H9 (cell line): Measurements from ENCODE around the gene STARD3. TPM values are rescaled to one million over a fixed set of nuclear protein-coding genes. Genes with fewer than 3 reads are reported as not detected.

ENCODE experiments used
- DNase-seq: peaks from one replicate; pipeline ENCODE4 v3.0.0-alpha.2; 2017
- H2AFZ ChIP-seq: one replicate; pipeline ENCODE4 v1.6.1; 2013; ENCODE audit warnings: mild to moderate bottlenecking, low read length, control low read depth, moderate library complexity
- H2AK5ac ChIP-seq: 2 replicates; pipeline ENCODE4 v1.6.1; 2013; ENCODE audit warnings: low read length, control low read depth, mixed read lengths; ENCODE audit not compliant: insufficient read length
- H2BK120ac ChIP-seq: one replicate; pipeline ENCODE4 v1.6.1; 2013; ENCODE audit warnings: low read depth, mild to moderate bottlenecking, low read length, control low read depth, inconsistent platforms; ENCODE audit not compliant: poor library complexity, severe bottlenecking
- H2BK12ac ChIP-seq: 2 replicates; pipeline ENCODE4 v1.6.1; 2013; ENCODE audit warnings: low read length, control low read depth, mixed read lengths, low read depth; ENCODE audit not compliant: insufficient read length
- H2BK15ac ChIP-seq: 2 replicates; pipeline ENCODE4 v1.6.1; 2013; ENCODE audit warnings: low read depth, low read length, control low read depth
- H2BK20ac ChIP-seq: one replicate; pipeline ENCODE4 v1.6.1; 2013; ENCODE audit warnings: low read depth, mild to moderate bottlenecking, low read length, control low read depth, inconsistent platforms; ENCODE audit not compliant: poor library complexity, severe bottlenecking
- H2BK5ac ChIP-seq: 2 replicates; pipeline ENCODE4 v1.6.1; 2013; ENCODE audit warnings: low read length, control low read depth, mixed read lengths; ENCODE audit not compliant: insufficient read length
- H3K14ac ChIP-seq: 2 replicates; pipeline ENCODE4 v1.6.1; 2013; ENCODE audit warnings: low read length, control low read depth; ENCODE audit not compliant: insufficient read depth
- H3K18ac ChIP-seq: 2 replicates; pipeline ENCODE4 v1.6.1; 2013; ENCODE audit warnings: low read depth, mild to moderate bottlenecking, mixed read lengths, low read length, control low read depth; ENCODE audit not compliant: insufficient read length
- H3K23ac ChIP-seq: 2 replicates; pipeline ENCODE4 v1.6.1; 2013; ENCODE audit warnings: low read length, control low read depth, mixed read lengths, low read depth; ENCODE audit not compliant: insufficient read length
- H3K23me2 ChIP-seq: 2 replicates; pipeline ENCODE4 v1.6.1; 2013; ENCODE audit warnings: low read depth, mild to moderate bottlenecking, mixed read lengths, low read length, control low read depth; ENCODE audit not compliant: insufficient read length, poor library complexity, severe bottlenecking
- H3K27ac ChIP-seq: 2 replicates; pipeline ENCODE4 v1.5.1; 2013; ENCODE audit warnings: low read length, control low read depth, mixed read lengths, low read depth; ENCODE audit not compliant: insufficient read length
- H3K27me3 ChIP-seq: 2 replicates; pipeline ENCODE4 v1.6.1; 2013; ENCODE audit warnings: low read length, control low read depth, inconsistent platforms; ENCODE audit not compliant: insufficient read depth
- H3K4ac ChIP-seq: 2 replicates; pipeline ENCODE4 v1.6.1; 2013; ENCODE audit warnings: low read depth, mild to moderate bottlenecking, control low read depth, inconsistent platforms, low read length, moderate library complexity
- H3K4me1 ChIP-seq: 2 replicates; pipeline ENCODE4 v1.6.1; 2013; ENCODE audit warnings: low read length, control low read depth, inconsistent platforms; ENCODE audit not compliant: insufficient read depth
- H3K4me2 ChIP-seq: 2 replicates; pipeline ENCODE4 v1.6.1; 2013; ENCODE audit warnings: low read length, control low read depth, mixed read lengths; ENCODE audit not compliant: insufficient read length, insufficient read depth
- H3K56ac ChIP-seq: 2 replicates; pipeline ENCODE4 v1.6.1; 2013; ENCODE audit warnings: low read depth, mild to moderate bottlenecking, mixed read lengths, low read length, control low read depth; ENCODE audit not compliant: insufficient read length
- H3K79me1 ChIP-seq: 2 replicates; pipeline ENCODE4 v1.6.1; 2013; ENCODE audit warnings: low read depth, mild to moderate bottlenecking, moderate library complexity, low read length, control low read depth, inconsistent platforms; ENCODE audit not compliant: insufficient read depth, poor library complexity, severe bottlenecking
- H3K79me2 ChIP-seq: 2 replicates; pipeline ENCODE4 v1.6.1; 2013; ENCODE audit warnings: low read length, control low read depth, inconsistent platforms; ENCODE audit not compliant: insufficient read depth
- H3K9ac ChIP-seq: 2 replicates; pipeline ENCODE4 v1.6.1; 2013; ENCODE audit warnings: low read length, control low read depth, mixed read lengths; ENCODE audit not compliant: insufficient read length; ENCODE audit errors: extremely low read depth
- H3K9me3 ChIP-seq: one replicate; pipeline ENCODE4 v1.6.1; 2013; ENCODE audit warnings: low read depth, low read length, inconsistent platforms; ENCODE audit not compliant: control insufficient read depth
- H3T11ph ChIP-seq: one replicate; pipeline ENCODE4 v1.6.1; 2013; ENCODE audit warnings: mild to moderate bottlenecking, low read length, control low read depth, inconsistent platforms
- H4K20me1 ChIP-seq: one replicate; pipeline ENCODE4 v1.6.1; 2013; ENCODE audit not compliant: control insufficient read depth, insufficient read length, insufficient read depth
- H4K5ac ChIP-seq: 2 replicates; pipeline ENCODE4 v1.6.1; 2013; ENCODE audit warnings: low read depth, mild to moderate bottlenecking, mixed read lengths, low read length, control low read depth; ENCODE audit not compliant: insufficient read length
- H4K8ac ChIP-seq: replicated peaks from 2 replicates; pipeline ENCODE4 v1.6.1; 2013; ENCODE audit warnings: low read length, control low read depth, mixed read lengths, low read depth; ENCODE audit not compliant: insufficient read length
- H4K91ac ChIP-seq: 2 replicates; pipeline ENCODE4 v1.6.1; 2013; ENCODE audit warnings: low read depth, mild to moderate bottlenecking, moderate library complexity, mixed read lengths, low read length, control low read depth; ENCODE audit not compliant: insufficient read length
- H3K27ac Mint-ChIP-seq, 3 experiments: 2 replicates in 2 of 3; 3 replicates in 1 of 3; pipeline ENCODE4 v1.8.0; 2020 to 2021; ENCODE audit warnings: mixed read lengths in 3 of 3, mild to moderate bottlenecking in 1 of 3, moderate library complexity in 1 of 3
- H3K27me3 Mint-ChIP-seq: 2 replicates; pipeline ENCODE4 v1.8.0; 2021; ENCODE audit warnings: low read depth, mild to moderate bottlenecking, moderate library complexity, mixed read lengths
- H3K36me3 Mint-ChIP-seq, 3 experiments: 2 replicates in 2 of 3; 3 replicates in 1 of 3; pipeline ENCODE4 v1.8.0; 2020 to 2021; ENCODE audit warnings: low read depth in 3 of 3, mixed read lengths in 3 of 3; ENCODE audit not compliant: insufficient read depth in 1 of 3
- H3K4me1 Mint-ChIP-seq, 2 experiments: 2 replicates each; pipeline ENCODE4 v1.8.0; 2020; ENCODE audit warnings: mixed read lengths in 2 of 2
- H3K4me3 Mint-ChIP-seq, 2 experiments: 2 replicates in 1 of 2; 3 replicates in 1 of 2; pipeline ENCODE4 v1.8.0; 2020 to 2021; ENCODE audit warnings: mild to moderate bottlenecking in 2 of 2, mixed read lengths in 2 of 2, moderate library complexity in 1 of 2
- H3K9me3 Mint-ChIP-seq, 2 experiments: 2 replicates in 1 of 2; 3 replicates in 1 of 2; pipeline ENCODE4 v1.8.0; 2020; ENCODE audit warnings: mild to moderate bottlenecking in 2 of 2, mixed read lengths in 2 of 2, moderate library complexity in 1 of 2
- WGBS: extraction: QIAGEN DNeasy Blood & Tissue Kit; methylation state at CpG from one replicate; pipeline ENCODE4 v1.1.7; 2013; ENCODE audit warnings: missing lambda C conversion rate, low lambda C conversion rate, mixed read lengths; ENCODE audit not compliant: insufficient read length; ENCODE audit errors: extremely low coverage; 5-methylcytosine and 5-hydroxymethylcytosine counted together
- total RNA-seq: library from RNA; stranded (reverse); gene quantifications from 2 replicates; pipeline ENCODE4 v1.2.1, GENCODE V29; 2021
- TF ChIP-seq, protein P1 (sequence below): fragments of 200-600 bp; sonication (generic); conservative IDR thresholded peaks from 3 replicates; pipeline ENCODE4 v1.8.0; 2021; ENCODE audit warnings: antibody characterized with exemption, mild to moderate bottlenecking

STARD3 gene
- total RNA-seq, 1 experiment from 2014 or later = 51.3 TPM

- Histone ChIP-seq H3K23ac (no peak overlapping the region), H3K27me3 (peaks cover 93% of the 10 kb centered on the region), H3K9me3 (no peaks in the 10 kb centered on the region), H2BK120ac (no peak overlapping the region), H3K23me2 (peaks cover 18% of the 10 kb centered on the region), H4K20me1 (no peaks in the 10 kb centered on the region), H3T11ph (no peak overlapping the region), H3K27ac (no peak overlapping the region), H3K9ac (no peak overlapping the region), H4K5ac (no peak overlapping the region), H2AK5ac (no peak overlapping the region), H2BK12ac (no peak overlapping the region), H2AFZ (no peak overlapping the region), H3K4me2 (peak overlapping the region; percentile 28), H4K91ac (no peak overlapping the region), H2BK5ac (no peak overlapping the region), H4K8ac (no peak overlapping the region), H3K56ac (no peak overlapping the region), H3K4ac (no peak overlapping the region), H3K14ac (no peak overlapping the region), H2BK15ac (no peak overlapping the region), H2BK20ac (no peak overlapping the region), H3K79me2 (no peaks in the 10 kb centered on the region), H3K18ac (no peak overlapping the region), H3K79me1 (no peaks in the 10 kb centered on the region), H3K4me1 (no peaks in the 10 kb centered on the region; the same call in 1 of the 2 replicates)
- WGBS = no CpG with 5 or more reads among the region's 12 CpGs
- H3K9me3 Mint-ChIP-seq = peaks cover 2 to 4% of the 10 kb centered on the region in 2 experiments; a peak in 2 of 5 replicates
- H3K27me3 Mint-ChIP-seq = peaks cover 98% of the 10 kb centered on the region
- H3K4me3 Mint-ChIP-seq = peak overlapping the region in 1 of 2 experiments; percentile 69; a peak in 2 of 5 replicates
- H3K27ac Mint-ChIP-seq = no peak overlapping the region
- DNase-seq = peak; percentile 55
- H3K36me3 Mint-ChIP-seq = no peaks in the 10 kb centered on the region; a peak in 1 of 7 replicates
- TF ChIP-seq, protein P1, sequence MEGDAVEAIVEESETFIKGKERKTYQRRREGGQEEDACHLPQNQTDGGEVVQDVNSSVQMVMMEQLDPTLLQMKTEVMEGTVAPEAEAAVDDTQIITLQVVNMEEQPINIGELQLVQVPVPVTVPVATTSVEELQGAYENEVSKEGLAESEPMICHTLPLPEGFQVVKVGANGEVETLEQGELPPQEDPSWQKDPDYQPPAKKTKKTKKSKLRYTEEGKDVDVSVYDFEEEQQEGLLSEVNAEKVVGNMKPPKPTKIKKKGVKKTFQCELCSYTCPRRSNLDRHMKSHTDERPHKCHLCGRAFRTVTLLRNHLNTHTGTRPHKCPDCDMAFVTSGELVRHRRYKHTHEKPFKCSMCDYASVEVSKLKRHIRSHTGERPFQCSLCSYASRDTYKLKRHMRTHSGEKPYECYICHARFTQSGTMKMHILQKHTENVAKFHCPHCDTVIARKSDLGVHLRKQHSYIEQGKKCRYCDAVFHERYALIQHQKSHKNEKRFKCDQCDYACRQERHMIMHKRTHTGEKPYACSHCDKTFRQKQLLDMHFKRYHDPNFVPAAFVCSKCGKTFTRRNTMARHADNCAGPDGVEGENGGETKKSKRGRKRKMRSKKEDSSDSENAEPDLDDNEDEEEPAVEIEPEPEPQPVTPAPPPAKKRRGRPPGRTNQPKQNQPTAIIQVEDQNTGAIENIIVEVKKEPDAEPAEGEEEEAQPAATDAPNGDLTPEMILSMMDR = no peak
- peaks cover 29 to 69% of the 10 kb centered on the region in 2 experiments for H3K4me1 Mint-ChIP-seq
These were observed 35.0 kb upstream of the STARD3 start for GRCh38 chr17:39601758-39602532.
